Progenitor cell of endocrine pancreas (in vitro differentiated cells): ENCODE data around the gene NFYC. TPM values are rescaled to one million over a fixed set of nuclear protein-coding genes. Genes with fewer than 3 reads are reported as not detected.
A peak's percentile ranks its signal among the peaks of the same experiment; 100 is the strongest.

Experiments
- DNase-seq: peaks from one replicate; pipeline ENCODE4 v3.0.0; 2021; ENCODE audit warnings: low spot score; ENCODE audit not compliant: unreplicated experiment
- H3K27ac Mint-ChIP-seq: 2 replicates; pipeline ENCODE4 v1.8.0; 2021; ENCODE audit warnings: mild to moderate bottlenecking, moderate library complexity, mixed read lengths
- H3K27me3 Mint-ChIP-seq: 2 replicates; pipeline ENCODE4 v1.8.0; 2021; ENCODE audit warnings: mixed read lengths
- H3K36me3 Mint-ChIP-seq: 2 replicates; pipeline ENCODE4 v1.8.0; 2022; ENCODE audit warnings: mixed read lengths; ENCODE audit not compliant: insufficient read depth
- H3K4me1 Mint-ChIP-seq: 2 replicates; pipeline ENCODE4 v1.8.0; 2021; ENCODE audit warnings: low read depth, mixed read lengths
- H3K4me3 Mint-ChIP-seq: 2 replicates; pipeline ENCODE4 v1.8.0; 2021; ENCODE audit warnings: low read depth, mild to moderate bottlenecking, moderate library complexity, mixed read lengths
- H3K9me3 Mint-ChIP-seq: 2 replicates; pipeline ENCODE4 v1.8.0; 2021; ENCODE audit warnings: low read depth, mixed read lengths
- CTCF ChIP-seq: fragments of 200-600 bp; sonication (generic); IDR thresholded peaks from one replicate; pipeline ENCODE4 v1.5.0; 2021; ENCODE audit warnings: antibody characterized with exemption, mild to moderate bottlenecking; ENCODE audit not compliant: unreplicated experiment
- total RNA-seq: library from RNA; stranded (reverse); gene quantifications from 2 replicates; pipeline ENCODE4 v1.2.1, GENCODE V29; 2021

NFYC gene
- total RNA-seq, 1 donor from 2014 or later, result 73.4 TPM

DNA sequence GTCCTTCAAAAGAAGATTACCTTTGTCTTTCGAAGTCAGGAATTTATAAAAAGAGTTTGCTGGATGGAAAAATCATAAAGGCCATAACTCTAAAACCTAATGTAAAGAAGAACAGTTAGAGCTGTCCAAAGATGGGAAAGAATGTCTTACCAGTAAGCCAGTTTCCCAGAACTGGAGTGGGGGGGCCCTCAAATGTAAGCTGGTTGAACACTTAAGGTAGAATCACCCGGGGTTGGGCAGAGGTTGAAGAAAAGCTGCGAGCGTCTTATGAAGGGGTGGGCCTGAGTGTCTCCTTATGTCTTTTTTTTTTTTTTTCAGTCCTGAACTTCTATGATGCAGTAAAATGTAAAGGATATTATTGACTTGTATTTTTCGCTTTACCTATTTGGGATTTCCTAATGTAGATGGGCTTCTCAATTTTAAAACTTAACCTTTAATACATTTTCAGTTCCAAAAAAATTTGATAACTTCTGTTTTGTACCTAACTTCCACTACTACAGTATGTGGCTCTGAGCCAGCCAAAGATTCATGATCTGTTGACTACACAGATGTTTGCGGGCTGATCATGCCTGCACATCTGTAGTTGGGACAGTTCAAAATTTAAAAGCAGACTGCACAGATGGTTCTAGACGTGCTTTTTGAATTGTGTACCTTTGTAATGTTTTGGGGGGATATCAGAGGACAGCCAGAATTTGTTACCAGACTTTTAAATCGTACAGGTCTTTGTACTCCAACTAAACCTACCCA is 43.6 kb downstream of the NFYC start:
- Mint-ChIP-seq H3K27me3 (no peaks in the 10 kb centered on the region), H3K9me3 (no peaks in the 10 kb centered on the region), H3K36me3 (peaks cover 17% of the 10 kb centered on the region), H3K4me3 (no peak overlapping the region), H3K27ac (no peak overlapping the region), H3K4me1 (peaks cover 2% of the 10 kb centered on the region)
- TF ChIP-seq CTCF, result no peak
- no peak for DNase-seq

- no peak overlapping the region for H3K4me3 Mint-ChIP-seq
- peaks cover 19% of the 10 kb centered on the region for H3K36me3 Mint-ChIP-seq
- no peak overlapping the region for H3K27ac Mint-ChIP-seq
- peaks cover 2% of the 10 kb centered on the region for H3K4me1 Mint-ChIP-seq
- DNase-seq, result no peak
- H3K9me3 Mint-ChIP-seq, result no peaks in the 10 kb centered on the region
- no peak for TF ChIP-seq CTCF
- H3K27me3 Mint-ChIP-seq, result no peaks in the 10 kb centered on the region
Measured at GRCh38 chr1:40736085-40736531, 44.6 kb downstream of the NFYC start.

- Mint-ChIP-seq H3K4me1 (peaks cover 5% of the 10 kb centered on the region), H3K36me3 (peaks cover 16% of the 10 kb centered on the region), H3K9me3 (no peaks in the 10 kb centered on the region), H3K27me3 (no peaks in the 10 kb centered on the region), H3K27ac (no peak overlapping the region), H3K4me3 (no peak overlapping the region)
- DNase-seq, result no peak
- TF ChIP-seq CTCF, result no peak
Measured at GRCh38 chr1:40738831-40739230, 47.3 kb downstream of the NFYC start.

DNA sequence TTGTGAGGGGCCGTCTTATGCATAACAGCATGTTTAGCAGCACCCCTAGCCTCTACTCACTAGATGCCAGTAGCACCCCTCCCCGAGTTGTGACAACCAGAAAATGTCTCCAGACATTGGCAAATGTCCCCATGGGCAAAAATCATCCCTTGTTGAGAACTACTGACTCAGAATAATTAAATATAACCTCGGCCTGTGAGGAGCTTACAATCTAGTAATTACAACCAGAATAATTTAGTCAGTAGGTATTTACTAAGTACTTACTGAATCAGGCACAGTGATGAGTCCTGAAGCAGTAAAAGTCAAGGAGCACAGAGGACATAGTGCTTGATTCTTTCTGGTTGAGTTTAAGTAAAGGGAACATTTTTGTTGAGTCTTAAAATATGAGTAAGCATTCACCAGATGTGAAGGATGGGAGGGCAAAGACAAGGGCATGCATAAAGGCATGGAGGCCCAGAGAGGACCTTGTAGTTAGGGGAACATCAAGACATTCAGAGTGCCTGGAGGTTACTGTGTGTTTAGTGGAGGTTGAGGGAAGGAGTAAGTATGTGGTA is 48.0 kb downstream of the NFYC start:
- no peak for TF ChIP-seq CTCF
- Mint-ChIP-seq H3K9me3 (no peaks in the 10 kb centered on the region), H3K4me1 (peaks cover 5% of the 10 kb centered on the region), H3K4me3 (no peak overlapping the region), H3K27ac (no peak overlapping the region), H3K27me3 (no peaks in the 10 kb centered on the region), H3K36me3 (peaks cover 16% of the 10 kb centered on the region)
- no peak for DNase-seq

GRCh38 chr1:40740039-40740996 is 48.8 kb downstream of the NFYC start:
- Mint-ChIP-seq H3K9me3 (no peaks in the 10 kb centered on the region), H3K4me1 (peaks cover 5% of the 10 kb centered on the region), H3K4me3 (no peak overlapping the region), H3K36me3 (peaks cover 15% of the 10 kb centered on the region), H3K27ac (peak overlapping the region; percentile 28), H3K27me3 (no peaks in the 10 kb centered on the region)
- no peak for TF ChIP-seq CTCF
- DNase-seq, result no peak
